ENCODE data around the gene GPR141.

DNA sequence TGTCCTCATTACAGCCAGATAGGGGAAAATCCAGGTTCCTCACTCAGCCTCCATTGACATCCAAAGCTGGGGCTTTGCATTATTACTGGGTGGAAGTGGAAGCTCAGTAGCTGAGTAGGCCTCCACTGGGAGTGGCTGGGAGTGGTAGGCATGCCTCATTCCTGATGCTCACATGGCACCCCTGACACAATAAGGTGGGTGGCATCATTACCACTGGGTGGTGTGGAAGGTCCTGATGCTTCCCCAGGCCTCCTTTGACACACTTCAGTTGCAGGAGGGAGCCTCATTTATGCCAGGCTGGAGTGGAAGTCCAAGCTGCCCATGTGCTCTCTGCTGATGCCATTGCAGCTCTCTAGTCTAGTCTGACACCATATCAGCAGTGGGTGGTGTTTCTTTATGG is 48.2 kb upstream of the GPR141 start:
- TF ChIP-seq, protein P1, sequence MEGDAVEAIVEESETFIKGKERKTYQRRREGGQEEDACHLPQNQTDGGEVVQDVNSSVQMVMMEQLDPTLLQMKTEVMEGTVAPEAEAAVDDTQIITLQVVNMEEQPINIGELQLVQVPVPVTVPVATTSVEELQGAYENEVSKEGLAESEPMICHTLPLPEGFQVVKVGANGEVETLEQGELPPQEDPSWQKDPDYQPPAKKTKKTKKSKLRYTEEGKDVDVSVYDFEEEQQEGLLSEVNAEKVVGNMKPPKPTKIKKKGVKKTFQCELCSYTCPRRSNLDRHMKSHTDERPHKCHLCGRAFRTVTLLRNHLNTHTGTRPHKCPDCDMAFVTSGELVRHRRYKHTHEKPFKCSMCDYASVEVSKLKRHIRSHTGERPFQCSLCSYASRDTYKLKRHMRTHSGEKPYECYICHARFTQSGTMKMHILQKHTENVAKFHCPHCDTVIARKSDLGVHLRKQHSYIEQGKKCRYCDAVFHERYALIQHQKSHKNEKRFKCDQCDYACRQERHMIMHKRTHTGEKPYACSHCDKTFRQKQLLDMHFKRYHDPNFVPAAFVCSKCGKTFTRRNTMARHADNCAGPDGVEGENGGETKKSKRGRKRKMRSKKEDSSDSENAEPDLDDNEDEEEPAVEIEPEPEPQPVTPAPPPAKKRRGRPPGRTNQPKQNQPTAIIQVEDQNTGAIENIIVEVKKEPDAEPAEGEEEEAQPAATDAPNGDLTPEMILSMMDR (IDR thresholded peaks at IDR 0.05; ENCODE audit: low read length) = no peak
- TF ChIP-seq EZH2 (IDR thresholded peaks at IDR 0.05; ENCODE audit: borderline replicate concordance, low read length) = no peak

Data from OCI-LY1 (cell line).